KG1 (cell line): ENCODE measurements around the gene PPP1R10.

Source experiments
- DNase-seq: peaks from one replicate; lab custom pipeline; 2025; lab: John Stamatoyannopoulos, UW

PPP1R10 gene

GRCh38 chr6:30598912-30599624, 18.0 kb downstream of the PPP1R10 start:
- no peak for DNase-seq

DNA sequence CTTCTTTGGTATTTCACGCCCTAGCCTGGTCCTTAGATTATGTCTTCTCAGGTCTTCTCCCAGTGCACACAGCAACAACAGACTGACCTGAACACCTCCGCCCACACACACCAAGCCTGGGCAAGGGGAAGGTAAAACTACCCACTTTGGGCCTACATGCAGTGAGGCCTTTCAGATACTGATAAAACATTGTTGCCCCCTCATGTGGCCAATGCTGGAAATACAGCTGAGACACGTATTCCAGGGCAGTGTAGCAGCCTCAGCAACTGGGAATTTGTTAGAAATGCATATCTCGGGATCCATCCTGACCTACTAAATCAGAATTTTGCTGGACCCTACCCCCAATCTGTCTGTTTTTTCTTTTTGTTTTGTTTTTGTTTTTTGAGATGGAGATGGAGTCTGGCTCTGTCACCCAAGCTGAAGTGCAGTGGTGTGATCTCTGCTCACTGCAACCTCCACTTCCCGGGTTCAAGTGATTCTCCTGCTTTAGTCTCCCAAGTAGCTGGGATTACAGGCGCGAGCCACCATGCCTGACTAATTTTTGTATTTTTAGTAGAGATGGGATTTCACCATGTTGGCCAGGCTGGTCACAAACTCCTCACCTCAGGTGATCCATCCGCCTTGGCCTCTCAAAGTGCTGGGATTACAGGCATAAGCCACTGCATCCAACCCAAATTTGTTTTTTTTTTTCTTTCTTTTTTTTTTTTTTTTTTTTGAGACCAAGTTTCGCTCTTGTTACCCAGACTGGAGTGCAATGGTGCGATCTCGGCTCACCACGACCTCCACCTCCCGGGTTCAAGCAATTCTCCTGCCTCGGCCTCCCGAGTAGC, 19.5 kb downstream of the PPP1R10 start:
- DNase-seq, result peak; percentile 34

GRCh38 chr6:30592287-30592686, 24.8 kb downstream of the PPP1R10 start:
- DNase-seq, result no peak

DNA sequence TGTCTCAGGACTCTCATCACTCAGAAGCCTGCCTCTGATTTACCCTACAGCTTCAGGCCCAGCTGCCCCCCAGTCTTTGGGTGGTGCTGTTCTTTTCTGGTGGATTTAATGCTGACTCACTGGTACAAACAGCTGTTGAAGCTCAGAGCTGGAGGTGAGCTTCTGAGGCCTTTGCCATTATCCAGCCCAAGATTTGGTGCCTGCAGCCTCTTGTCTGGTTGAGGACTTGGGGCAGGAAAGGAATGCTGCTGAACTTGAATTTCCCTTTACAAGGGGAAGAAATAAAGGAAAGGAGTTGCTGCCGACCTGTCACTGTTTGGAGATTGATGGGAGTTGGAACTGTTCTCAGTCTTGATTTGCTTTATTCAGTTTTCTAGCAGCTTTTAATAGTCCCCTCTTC, 26.0 kb downstream of the PPP1R10 start:
- no peak for DNase-seq

DNA sequence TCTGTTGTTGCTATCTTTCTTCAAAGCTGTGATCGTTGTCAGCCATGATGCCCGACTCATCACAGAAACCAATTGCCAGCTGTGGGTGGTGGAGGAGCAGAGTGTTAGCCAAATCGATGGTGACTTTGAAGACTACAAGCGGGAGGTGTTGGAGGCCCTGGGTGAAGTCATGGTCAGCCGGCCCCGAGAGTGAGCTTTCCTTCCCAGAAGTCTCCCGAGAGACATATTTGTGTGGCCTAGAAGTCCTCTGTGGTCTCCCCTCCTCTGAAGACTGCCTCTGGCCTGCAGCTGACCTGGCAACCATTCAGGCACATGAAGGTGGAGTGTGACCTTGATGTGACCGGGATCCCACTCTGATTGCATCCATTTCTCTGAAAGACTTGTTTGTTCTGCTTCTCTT, 26.5 kb downstream of the PPP1R10 start:
- DNase-seq, result no peak

- no peak for DNase-seq
Observed at GRCh38 chr6:30589754-30590358, 27.2 kb downstream of the PPP1R10 start.

GRCh38 chr6:30583921-30584320, 33.1 kb downstream of the PPP1R10 start:
- DNase-seq, result no peak

DNA sequence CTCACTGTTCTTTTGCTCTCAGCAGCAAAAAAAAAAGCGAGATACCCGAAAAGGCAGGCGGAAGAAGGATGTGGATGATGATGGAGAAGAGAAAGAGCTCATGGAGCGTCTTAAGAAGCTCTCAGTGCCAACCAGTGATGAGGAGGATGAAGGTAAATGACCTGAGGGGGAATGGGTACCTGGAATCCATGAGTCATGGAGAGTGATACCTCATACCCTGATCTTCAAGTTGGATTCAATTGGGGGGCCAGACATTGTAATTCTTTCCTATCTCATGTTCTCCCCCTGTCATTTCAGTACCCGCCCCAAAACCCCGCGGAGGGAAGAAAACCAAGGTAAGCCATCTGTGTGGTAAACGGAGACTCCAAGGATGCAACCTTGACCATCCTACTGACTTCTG, 39.0 kb downstream of the PPP1R10 start:
- no peak for DNase-seq

- DNase-seq, result no peak
Observed at GRCh38 chr6:30573113-30573512, 43.9 kb downstream of the PPP1R10 start.

GRCh38 chr6:30572148-30572547, 44.9 kb downstream of the PPP1R10 start:
- no peak for DNase-seq

- DNase-seq, result no peak
Observed at GRCh38 chr6:30571762-30572082, 45.3 kb downstream of the PPP1R10 start.

GRCh38 chr6:30571075-30571761, 45.8 kb downstream of the PPP1R10 start, which contains the start of gene ABCF1:
TSS of gene ABCF1 (plus strand) at chr6:30571442. CDS start at chr6:30571488, 46 bp downstream.
- peak; percentile 98 for DNase-seq

GRCh38 chr6:30570740-30571074, 46.3 kb downstream of the PPP1R10 start:
- DNase-seq, result no peak

DNA sequence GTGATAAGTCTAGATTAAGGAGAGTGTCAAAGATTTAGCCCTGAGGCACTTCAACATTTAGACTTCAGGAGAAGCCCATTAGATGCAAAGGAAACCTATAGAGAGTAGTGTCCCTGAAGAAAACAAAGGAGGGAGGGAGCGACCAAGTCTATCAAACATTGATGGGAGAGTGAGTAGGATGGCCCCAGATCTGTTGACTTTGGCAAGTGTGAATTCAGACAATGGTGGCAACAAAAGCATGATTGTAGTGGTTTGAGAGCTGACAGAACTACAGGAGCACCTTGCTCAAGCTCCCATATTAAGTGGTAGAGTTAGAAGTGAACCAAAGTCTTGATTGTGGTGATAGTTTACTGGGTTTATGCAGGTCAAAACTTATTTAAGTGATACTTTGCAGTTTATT, 46.8 kb downstream of the PPP1R10 start:
- DNase-seq, result no peak

GRCh38 chr6:30568245-30568644, 48.8 kb downstream of the PPP1R10 start:
- no peak for DNase-seq

GRCh38 chr6:30565772-30566171, 51.3 kb downstream of the PPP1R10 start:
- DNase-seq, result no peak

DNA sequence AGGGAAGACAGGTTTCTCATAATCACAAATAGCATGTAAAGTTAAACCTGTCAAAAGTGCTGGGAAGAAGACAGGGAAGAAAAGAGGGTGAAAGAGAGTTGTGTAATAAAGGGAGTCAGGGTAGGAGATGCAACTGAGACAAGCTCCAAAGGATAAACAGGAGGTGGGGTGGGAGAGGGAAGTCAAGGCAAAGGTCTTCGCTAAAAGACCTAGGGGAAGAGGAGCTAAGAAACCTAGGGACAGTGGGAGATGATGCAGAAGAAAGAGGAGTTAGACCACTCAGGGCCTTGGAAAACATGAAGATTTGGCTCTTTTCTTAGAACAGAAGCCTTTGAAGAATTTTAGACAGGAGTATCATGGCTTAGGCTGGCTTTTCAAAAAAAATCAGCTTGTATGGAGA, 52.9 kb downstream of the PPP1R10 start:
- DNase-seq, result no peak

DNA sequence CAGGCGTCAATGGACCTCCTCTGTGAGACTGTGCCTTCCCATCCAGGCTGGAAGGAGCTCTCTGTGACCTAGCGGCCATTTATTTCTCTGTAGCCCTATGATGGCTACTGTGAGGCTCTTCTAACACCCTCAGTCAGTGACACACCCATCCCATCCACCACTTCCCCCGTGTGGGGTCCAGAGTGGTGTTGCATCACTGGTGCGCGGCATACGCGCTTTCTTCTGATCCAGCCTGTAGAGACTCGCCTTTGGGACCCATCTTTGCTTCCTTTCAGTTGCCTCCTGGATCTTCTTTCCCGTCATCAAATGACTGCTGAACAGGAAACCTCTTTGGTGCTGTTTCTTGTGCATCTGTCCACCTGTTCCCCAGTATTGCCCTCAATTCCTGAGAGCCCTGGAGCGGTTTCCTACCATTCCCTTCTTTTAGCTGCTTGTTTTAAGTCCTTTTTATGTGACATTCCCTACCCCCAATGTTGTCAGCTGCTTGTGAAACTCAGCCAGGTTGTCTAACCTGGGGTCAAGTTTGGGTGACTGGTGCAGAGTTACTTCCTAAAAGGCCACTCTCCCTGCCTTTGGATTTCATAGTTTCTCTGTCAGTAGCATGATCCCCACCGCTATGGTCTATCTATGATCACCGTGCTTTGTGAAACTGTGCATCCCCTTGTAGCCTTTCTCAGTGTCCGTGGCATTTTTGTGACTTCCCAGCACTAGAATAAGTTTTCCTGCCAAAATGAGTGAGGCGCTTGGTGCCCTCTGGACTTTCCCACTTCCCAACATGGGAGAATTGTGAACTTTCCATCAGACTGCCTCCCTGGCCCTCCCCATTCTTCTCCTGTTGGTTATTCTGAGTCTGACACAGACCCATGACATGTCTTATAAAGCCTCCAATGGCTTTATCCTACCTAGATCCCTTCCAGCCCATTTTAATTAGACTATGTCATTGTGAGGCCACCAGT, 54.3 kb downstream of the PPP1R10 start:
- no peak for DNase-seq

GRCh38 chr6:30560930-30561329, 56.1 kb downstream of the PPP1R10 start:
- no peak for DNase-seq

GRCh38 chr6:30557683-30557981, 59.4 kb downstream of the PPP1R10 start:
- DNase-seq, result no peak

GRCh38 chr6:30556906-30557682, 59.9 kb downstream of the PPP1R10 start, which contains the start of gene PRR3:
TSS of gene PRR3 (plus strand) at chr6:30557295. CDS start at chr6:30557345, 50 bp downstream.
- peak; percentile 92 for DNase-seq
